GM18520 (cell line): ENCODE results near the gene HS3ST5.
"Not testable (repeated sequence)": the region's sequence is repeated elsewhere in the genome, so short reads cannot be mapped to it uniquely, and the experiment has no call there.

Source experiments
- ATAC-seq: cut with Tn5 transposase; IDR thresholded peaks from one replicate; pipeline ENCODE4 v1.9.1; 2021; ENCODE audit not compliant: unreplicated experiment

The HS3ST5 gene

GRCh38 chr6:114339706-114340105 lies 3.1 kb downstream of the HS3ST5 start:
- ATAC-seq, result no peak

DNA sequence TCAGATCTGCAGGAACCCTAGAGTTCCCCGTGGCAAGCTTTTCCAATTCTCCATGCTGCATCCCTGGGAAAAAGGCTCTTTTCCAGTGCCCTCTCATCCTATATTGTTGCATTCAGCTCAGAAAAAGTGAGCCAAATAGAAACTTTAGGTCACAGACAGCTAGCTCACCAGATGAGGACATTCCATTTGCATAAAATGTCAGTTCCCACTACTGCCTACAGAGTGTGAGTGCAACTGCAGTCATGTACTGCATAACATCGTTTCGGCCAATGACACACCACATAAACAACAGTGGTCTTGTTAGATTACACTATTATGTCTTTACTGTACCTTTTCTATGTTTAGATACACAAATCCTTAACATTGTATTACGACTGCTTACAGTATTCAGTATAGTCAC lies 8.6 kb downstream of the HS3ST5 start:
- peak; percentile 77 for ATAC-seq

DNA sequence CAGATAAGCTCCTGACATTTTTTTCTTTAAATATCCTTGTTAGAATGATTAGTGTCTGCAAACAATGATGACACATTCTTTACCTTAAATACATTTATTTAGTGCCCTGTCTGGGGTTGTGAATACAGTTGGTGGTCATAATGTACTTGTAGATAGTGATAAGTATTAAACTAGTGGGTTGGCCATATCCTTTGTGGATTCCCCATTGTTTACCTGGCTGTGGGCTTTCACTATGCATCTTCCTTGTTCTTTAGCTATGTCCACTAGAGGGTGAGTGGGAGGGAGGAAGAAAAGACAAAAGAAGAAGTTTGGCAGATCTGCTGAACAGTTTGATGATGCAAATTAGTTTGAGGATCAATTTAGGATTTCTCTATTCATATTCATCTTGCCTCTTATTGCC lies 15.7 kb downstream of the HS3ST5 start:
- ATAC-seq, result no peak

- ATAC-seq, result no peak
Measured at GRCh38 chr6:114323784-114324183, 19.0 kb downstream of the HS3ST5 start.

- ATAC-seq, result no peak
Measured at GRCh38 chr6:114319749-114320148, 23.1 kb downstream of the HS3ST5 start.

DNA sequence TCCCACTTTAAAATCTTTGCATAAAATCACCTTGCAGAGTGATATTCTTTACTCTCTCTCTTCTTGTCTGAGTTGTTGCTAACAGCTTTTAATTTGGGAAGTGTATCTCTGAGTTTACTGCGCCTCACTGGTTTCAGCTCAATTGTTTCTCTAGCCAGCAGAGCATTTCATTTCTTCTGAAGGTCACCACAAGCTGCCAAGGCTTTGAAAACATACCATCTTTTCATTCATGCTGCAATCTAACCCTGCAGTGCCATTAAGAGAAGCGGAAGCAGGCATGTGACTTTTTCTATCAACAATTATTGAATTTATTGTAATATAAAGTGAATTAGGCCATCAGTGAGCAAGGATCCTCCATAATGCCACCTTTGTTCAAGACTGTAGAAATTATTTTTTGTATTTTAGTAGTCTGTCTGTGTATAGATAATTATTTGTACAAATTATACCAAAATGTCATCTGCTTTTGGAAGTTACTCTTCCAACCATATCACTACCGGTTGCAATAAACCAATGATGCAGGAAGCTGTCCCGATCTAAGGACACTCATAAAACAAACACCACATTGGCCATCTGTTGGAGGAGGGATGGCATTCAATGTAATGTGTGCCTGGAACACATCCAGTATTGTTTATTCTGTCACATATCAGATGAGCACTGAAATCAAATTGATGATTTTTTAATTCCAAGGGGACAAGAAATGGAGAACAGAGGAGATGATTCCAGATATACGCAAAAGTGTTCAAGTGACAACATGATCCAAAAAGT lies 26.8 kb downstream of the HS3ST5 start:
- no peak for ATAC-seq

- ATAC-seq, result not testable (repeated sequence)
Measured at GRCh38 chr6:114313816-114314215, 29.0 kb downstream of the HS3ST5 start.

GRCh38 chr6:114312931-114313330 lies 29.9 kb downstream of the HS3ST5 start:
- peak; percentile 67 for ATAC-seq

- no peak for ATAC-seq
Measured at GRCh38 chr6:114310053-114310452, 32.8 kb downstream of the HS3ST5 start.

GRCh38 chr6:114304304-114304887 lies 38.4 kb downstream of the HS3ST5 start:
- ATAC-seq, result no peak

DNA sequence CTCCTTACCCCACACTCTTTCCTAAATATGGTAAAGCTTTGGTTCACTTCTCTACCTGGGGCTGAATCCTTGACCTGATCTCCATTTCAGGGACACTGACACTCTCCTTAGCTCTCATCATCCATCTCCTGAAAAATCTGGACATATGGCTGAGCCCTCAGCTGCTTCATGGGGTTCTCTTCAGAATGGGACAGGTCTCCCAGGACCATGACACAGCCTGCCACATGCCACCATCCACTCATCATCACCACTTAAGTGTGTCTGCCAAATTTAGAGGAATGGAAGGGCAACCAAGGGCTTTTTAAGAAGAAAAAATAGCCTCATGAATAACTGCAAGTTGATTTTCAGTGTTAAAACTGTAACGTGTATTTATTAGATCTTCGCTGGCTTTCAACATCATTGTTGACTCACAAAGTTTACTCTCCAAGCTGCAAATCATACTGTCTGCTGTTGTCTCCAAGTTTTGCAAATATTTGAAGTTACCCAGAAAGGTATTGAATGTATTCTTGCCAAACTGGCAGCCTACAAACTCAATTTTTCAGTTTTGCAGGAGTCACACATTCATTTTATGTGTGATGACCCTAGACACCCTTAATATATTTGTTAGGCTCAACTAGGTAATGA lies 41.1 kb downstream of the HS3ST5 start:
- ATAC-seq, result no peak

DNA sequence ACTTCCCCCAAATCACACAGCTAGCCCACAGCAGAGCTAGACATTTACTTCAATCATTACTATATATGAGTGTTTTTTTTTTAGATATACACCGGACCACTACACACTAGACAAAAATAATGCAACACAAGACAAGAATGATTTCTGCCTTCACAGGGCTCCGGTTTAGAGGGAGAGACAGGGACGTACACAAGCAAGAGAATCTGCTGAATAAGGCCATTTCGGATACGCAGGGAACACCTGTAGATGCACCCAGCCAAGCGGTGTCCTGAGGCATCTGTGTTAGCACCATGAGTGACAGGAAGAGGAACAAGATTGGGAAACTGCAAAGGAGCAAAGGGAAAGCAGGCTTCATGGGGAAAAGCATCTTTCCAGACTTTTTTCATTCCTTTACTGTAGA lies 45.7 kb downstream of the HS3ST5 start:
- no peak for ATAC-seq

- no peak for ATAC-seq
Measured at GRCh38 chr6:114292431-114292830, 50.4 kb downstream of the HS3ST5 start.

DNA sequence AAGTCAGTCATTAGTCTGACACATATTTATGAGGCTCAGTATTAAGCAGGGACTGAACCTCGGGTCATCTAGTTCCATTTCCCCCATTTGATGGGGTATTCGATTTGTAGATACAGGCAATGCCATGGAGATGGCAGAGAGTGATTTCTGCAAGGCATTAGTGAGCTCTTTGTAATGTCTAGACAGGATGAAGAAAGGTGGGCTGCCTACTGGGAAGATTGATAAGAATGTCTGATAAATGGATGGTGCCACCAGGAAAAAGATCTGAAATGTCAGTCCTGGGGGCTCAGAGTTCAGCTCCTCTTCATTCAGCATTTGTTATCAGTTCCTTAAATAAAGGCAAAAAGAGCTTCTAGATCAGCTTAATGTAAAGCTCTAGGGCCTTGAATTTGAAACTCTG lies 51.4 kb downstream of the HS3ST5 start:
- ATAC-seq, result no peak

DNA sequence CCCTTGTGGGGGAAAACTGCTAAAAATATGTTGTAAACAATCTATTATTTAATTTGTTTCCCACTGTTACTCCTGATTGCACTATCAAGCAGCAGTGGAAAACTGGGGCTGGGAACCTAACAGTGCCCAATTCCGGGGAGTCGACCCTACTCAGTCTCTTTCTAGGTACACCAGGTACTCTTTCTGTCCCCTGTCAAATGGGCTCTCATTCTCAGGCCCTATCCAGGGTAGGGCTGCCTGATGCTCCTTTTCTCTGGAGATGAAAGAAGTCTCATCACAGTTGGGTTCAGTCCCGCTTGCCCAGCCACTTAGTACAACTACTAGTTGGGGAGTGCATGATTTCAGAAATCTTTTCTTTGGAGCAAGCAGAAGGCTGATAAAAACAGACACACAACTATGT lies 52.0 kb downstream of the HS3ST5 start:
- no peak for ATAC-seq

- ATAC-seq, result no peak
Measured at GRCh38 chr6:114288701-114289495, 53.9 kb downstream of the HS3ST5 start.

DNA sequence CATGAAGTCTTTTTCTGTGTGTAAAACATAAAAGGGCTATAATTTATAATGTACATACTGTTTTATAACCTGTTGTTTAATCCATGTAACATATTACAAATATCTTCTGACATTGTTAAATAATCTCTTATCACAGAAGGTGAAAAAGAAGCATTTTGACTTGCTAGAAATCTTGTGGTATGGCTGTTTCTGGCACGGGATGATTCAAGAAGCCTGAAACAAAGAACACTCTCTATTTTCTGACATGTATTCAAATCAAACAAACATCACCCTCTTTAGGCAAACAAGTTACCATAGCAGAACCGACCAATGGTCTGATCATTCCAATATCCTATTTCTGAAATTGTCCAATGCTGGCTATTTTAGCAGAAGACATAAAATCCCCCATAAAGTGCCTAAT lies 55.4 kb downstream of the HS3ST5 start:
- ATAC-seq, result no peak

- no peak for ATAC-seq
Measured at GRCh38 chr6:114286211-114286610, 56.6 kb downstream of the HS3ST5 start.

DNA sequence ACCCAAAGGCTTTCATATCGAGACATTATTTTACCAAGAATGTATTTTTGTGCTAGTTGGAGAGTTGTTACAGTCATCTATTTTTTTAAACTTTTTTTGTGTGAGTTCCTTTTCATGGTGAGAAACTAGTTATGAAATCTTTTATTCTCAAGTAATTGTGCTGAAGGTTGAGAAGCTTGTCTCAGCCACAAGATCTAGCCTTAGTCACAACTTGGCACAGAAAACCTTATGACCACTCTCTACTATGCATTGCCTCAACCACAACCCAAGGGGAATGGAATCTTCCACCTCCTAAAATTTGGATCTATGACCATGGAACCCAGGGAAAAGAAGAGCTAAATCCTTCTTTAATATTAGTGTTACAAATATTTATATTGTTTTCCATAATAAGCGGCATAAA lies 58.5 kb downstream of the HS3ST5 start:
- ATAC-seq, result no peak

DNA sequence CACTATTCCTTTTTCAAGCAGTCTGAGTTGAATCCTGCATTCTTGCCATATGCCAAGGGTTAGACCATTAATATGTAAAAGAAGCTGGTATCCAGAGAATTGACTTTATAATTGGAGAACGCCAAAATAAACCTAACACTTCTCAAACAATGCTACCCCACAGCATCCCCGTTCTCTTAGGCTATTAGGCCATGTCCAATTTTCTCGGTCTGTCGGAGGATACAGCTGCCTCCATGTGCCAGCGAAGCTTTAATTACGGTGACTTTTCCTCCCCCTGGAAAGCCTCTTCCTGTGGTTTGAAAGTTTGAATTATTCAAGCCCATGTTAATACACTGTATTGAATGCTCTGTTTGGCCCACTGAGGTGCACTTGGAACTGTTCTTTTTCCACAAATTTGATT lies 60.5 kb downstream of the HS3ST5 start:
- no peak for ATAC-seq

GRCh38 chr6:114281496-114281895 lies 61.3 kb downstream of the HS3ST5 start:
- no peak for ATAC-seq
